ENCODE measurements around the gene GJC1.
"Not testable (repeated sequence)": the region's sequence is repeated elsewhere in the genome, so short reads cannot be mapped to it uniquely, and the experiment has no call there.

Gene GJC1

GRCh38 chr17:44844390-44844830 lies 14.3 kb upstream of the GJC1 start:
- DNase-seq (ENCODE audit: low read depth), result no peak

DNA sequence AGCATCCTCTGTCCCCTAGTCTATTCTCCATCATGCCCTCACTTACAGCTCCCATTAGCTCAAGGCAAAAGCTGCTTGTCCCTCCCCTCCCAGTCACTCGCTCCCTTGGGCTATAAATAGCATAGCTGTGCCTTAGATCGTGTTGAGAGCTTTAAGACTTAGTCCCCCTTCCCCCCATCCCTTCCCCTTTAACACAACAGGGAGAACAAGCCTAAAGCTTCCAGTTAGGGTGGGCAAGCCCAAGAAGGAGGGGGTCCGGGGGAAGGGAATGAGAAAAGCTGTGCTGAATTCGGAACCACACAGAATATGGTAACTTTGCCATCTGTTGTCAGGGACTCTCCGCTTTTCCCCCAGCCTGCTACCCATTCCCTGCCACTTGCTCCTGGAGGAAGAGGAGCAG lies 12.7 kb upstream of the GJC1 start:
- no peak for DNase-seq (ENCODE audit: low read depth)

GRCh38 chr17:44840936-44841335 lies 10.8 kb upstream of the GJC1 start:
- DNase-seq (ENCODE audit: low read depth), result no peak

DNA sequence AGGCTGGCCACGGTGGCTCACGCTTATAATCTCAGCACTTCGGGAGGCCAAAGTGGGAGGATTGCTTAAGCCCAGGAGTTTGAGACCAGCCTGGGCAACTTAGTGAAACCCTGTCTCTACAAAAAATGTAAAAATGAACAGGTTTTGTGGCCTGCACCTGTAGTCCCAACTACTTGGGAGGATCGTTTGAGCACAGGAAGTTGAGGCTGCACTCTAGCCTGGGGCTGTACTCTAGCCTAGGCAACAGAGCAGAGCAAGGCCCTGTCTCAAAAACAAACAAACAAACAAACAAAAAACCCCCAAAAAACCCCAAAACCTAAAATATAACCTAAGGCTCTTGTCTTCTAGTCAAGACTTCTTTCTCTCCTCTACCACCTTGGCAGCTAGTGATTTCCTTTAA lies 10.2 kb upstream of the GJC1 start:
- DNase-seq (ENCODE audit: low read depth), result no peak

DNA sequence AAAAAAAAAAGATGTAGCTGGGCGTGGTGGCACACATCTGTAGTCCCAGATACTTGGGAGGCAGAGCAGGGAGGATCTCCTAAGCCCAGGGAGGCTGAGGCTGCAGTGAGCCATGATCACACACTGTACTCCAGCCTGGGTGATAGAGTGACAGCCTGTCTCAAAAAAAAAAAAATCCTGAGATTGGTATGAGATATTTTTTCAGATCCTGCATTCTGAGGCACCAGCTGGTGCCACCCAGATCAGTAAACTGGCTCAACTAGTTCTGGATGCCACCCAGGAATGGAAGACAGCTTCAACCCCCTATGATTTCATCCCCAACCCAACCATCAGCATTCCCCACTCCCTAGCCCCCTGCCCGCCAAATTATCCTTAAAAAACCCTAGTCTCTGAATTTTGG lies 7.1 kb upstream of the GJC1 start:
- DNase-seq (ENCODE audit: low read depth), result no peak

GRCh38 chr17:44832805-44833204 lies 2.7 kb upstream of the GJC1 start:
- no peak for DNase-seq (ENCODE audit: low read depth)

GRCh38 chr17:44831371-44831770 lies 1.3 kb upstream of the GJC1 start:
- no peak for DNase-seq (ENCODE audit: low read depth)

GRCh38 chr17:44830359-44831288 lies 537 bp upstream of the GJC1 start:
- no peak for DNase-seq (ENCODE audit: low read depth)

DNA sequence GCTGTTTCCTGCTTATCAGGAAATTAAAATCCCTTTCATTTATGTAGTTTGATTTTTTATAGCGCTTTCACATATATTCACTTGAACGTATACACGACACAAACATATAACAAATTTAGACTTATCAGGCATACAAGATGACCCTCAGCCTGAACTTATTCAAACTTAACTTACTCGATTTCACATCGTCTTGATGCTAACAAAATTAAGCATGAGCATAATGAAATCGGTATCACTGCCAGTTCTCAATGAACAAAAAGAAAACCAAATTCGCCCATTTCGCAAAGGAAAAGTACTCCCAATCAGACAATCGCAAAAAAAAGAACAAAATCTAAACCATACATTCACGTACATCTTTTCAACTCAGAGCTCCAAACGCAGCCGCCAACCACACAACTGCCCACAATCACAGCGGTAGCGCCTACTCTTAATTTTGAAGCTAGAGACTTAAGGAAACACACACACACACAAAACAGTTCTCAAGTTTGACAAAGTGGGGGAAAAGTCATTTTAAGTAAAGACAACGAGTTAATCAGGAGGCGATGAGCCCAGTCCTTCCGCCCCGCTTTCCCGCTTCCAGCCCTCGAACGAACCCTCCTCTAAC lies 1.1 kb downstream of the GJC1 start:
- DNase-seq (ENCODE audit: low read depth), result no peak

- DNase-seq (ENCODE audit: low read depth), result no peak
Observed at GRCh38 chr17:44827863-44828262, 2.2 kb downstream of the GJC1 start.

- no peak for DNase-seq (ENCODE audit: low read depth)
Observed at GRCh38 chr17:44826123-44826790, 3.8 kb downstream of the GJC1 start.

- not testable (repeated sequence) for DNase-seq (ENCODE audit: low read depth)
Observed at GRCh38 chr17:44825236-44825635, 4.9 kb downstream of the GJC1 start.

GRCh38 chr17:44820631-44821212 lies 9.4 kb downstream of the GJC1 start:
- DNase-seq (ENCODE audit: low read depth), result no peak

- not testable (repeated sequence) for DNase-seq (ENCODE audit: low read depth)
Observed at GRCh38 chr17:44818508-44818907, 11.6 kb downstream of the GJC1 start.

DNA sequence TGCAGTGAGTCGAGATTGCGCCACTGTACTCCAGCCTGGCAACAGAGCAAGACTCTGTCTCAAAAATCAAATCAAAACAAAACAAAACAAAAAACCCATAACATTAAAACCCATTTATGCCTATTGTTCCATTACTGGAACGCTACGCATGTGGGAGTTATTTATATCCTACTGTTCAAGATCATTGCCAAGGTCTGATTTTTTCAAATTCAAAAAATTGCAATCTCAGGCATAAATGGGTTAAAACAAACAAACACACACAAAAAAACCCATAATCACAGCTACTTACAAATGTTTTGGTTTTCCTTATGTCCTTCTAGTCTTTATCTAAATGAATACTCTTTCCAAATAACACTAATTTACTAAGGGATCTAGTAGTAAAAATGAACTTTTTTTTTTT lies 17.8 kb downstream of the GJC1 start:
- DNase-seq (ENCODE audit: low read depth), result no peak

DNA sequence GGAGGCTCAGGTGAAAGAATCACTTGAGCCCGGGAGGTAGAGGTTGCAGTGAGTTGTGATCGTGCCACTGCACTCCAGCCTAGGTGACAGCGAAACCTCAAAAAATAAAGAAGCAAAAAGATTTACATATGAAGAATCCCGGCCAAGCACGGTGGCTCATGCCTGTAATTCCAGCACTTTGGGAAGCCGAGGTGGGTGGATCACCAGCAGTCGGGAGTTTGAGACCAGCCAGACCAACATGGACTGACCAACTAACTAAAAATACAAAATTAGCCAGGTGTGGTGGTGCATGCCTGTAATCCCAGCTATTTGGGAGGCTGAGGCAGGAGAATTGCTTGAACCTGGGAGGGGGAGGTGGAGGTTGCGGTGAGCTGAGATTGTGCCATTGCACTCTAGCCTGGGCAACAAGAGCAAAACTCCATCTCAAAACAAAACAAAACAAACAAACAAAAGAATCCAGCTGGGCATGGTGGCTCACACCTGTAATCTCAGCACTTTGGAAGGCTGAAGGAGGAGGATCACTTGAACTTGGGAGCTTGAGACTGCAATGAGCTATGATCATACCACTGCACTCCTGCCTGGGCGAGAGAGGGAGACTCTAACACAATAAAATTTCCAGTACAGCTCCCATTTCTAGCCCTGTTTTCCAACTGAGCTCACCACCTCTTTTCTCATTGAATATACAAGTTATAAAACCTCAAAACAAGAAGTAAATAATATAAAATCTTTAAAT lies 21.3 kb downstream of the GJC1 start:
- not testable (repeated sequence) for DNase-seq (ENCODE audit: low read depth)

DNA sequence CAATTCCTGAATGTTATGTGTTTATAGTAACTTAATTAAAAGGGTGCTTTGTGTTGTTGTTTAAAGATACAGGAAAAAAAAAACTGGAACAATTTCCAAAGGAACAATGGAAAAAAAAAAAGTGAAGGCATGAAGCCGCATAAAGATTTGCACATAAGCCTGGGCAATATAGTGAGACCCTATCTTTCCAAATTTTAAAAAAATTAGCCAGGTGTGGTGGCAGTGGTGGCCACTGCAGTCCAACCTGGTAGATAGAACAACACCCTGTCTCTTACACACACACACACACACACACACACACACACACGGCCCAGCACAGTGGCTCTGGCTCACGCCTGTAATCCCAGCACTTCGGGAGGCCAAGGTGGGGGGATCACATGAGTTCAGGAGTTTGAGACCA lies 21.9 kb downstream of the GJC1 start:
- no peak for DNase-seq (ENCODE audit: low read depth)

GRCh38 chr17:44807817-44808155 lies 22.3 kb downstream of the GJC1 start:
- no peak for DNase-seq (ENCODE audit: low read depth)

DNA sequence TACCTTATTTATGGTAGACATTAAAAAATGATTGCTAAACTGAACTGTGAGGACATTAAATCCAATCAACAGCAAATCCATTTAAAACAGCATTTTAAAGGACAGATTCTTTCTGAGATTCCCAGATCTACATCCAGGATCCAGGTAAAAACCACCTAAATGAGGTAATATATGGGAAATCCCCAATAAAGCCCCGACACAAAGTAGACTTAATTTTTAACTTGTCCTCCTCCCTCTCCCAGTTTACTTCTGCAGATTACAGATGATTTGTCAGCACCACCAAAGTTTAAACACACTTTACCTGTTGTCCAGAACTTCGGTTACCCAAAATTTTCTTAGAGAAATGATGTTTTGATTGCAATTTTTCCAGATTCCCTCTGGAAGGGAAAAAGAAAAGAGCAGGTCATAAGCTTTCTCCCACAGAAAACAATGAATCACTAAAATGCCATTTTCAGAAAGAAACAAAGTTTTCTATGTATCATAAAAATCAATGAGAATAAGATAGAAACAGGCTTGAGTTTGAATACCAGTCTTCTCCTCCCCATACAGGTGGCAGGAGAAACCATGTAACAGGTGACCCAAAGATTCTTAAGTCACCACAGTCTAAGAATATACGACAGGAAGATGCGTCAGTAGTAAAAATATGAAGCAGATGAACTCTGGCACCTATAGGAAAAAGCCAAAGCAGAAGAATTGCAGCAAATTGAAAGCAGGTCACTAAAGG lies 22.8 kb downstream of the GJC1 start:
- no peak for DNase-seq (ENCODE audit: low read depth)

DNA sequence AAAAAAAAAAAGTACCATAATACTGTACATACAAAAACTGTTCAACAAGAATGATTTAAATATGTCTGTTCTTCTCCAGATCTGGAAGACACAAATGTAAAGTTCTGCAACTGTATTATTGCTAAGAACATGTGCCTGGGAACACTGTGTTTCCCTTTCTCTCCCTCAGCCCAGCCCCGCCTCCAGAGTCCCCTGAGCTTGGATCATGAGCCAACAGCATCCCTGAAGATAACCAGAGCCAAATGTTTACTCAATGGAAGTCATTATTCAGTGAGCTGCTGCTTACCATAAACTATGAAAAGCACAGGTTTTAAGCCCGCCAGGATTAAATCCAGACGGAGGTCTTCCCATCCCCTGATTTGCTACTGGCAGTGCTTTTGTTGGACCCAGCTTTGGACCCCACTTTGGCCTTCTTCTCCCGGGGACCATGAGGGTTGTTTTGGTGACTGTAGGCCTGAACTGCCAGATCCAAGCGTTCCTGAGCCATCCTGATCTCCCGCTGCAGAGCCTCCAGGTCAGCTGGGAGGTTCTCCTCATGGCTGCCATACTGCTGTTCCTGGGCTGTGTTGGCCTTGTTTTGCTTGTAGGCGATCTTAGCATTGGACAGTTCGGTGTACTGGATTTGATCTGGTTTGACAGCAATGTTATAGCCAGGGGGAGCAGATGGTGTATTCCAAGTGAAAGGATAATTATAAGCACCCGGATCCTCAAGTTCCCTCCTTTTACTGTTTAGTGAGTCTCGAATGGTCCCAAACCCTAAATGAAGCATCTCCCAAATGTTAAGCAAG lies 25.6 kb downstream of the GJC1 start:
- no peak for DNase-seq (ENCODE audit: low read depth)

GRCh38 chr17:44801880-44802279 lies 28.2 kb downstream of the GJC1 start:
- no peak for DNase-seq (ENCODE audit: low read depth)

All from T-helper 22 cell (primary cell).